HG02938 (cell line): ENCODE results near the gene PFKM.

Source experiments
- ATAC-seq: cut with Tn5 transposase; IDR thresholded peaks from one replicate; pipeline ENCODE4 v1.9.1; 2021; ENCODE audit warnings: mild to moderate bottlenecking, moderate library complexity; ENCODE audit not compliant: unreplicated experiment

Gene PFKM

DNA sequence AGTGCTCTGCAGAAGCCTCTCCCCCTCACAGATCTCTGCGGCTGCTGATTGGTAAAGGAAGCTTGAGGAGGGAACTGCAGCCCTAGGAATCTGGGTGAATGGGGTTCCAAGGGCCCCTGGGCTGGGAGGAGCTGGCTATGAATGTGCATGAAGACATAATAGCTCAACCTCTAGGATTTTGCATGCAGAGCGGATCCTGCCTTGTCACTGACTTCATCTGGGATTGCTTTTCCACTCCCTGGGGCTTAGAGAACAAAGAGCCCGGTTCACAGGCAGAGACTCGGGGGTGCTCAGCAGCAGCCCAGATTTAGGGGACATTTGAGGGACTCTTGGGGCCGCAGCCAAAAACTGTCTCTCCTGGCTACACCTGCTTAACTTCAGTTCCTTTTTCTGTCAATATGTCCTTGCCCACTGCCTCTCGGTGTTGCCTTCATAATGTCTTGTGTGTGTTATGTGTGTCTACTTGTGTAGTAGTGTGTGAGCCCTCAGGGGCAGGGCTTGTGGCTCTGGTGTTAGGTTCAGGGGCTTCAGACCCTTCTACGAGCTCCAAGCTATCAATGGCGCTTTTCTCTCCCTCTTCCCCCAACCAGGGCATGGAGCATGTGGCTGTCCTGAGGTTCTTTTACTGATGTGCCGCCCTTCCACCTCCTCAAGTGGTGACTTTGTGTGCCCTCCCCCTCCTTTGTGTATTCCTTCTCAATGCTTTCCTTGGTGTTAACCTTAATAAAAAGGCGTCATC, 66.2 kb downstream of the PFKM start:
- no peak for ATAC-seq

- ATAC-seq = no peak
Observed at GRCh38 chr12:48187916-48188695, 68.9 kb downstream of the PFKM start.

- no peak for ATAC-seq
Observed at GRCh38 chr12:48189331-48190125, 70.4 kb downstream of the PFKM start.

- no peak for ATAC-seq
Observed at GRCh38 chr12:48191096-48191495, 71.9 kb downstream of the PFKM start.

- ATAC-seq = no peak
Observed at GRCh38 chr12:48192861-48193260, 73.7 kb downstream of the PFKM start.

GRCh38 chr12:48193623-48194022, 74.5 kb downstream of the PFKM start:
- ATAC-seq = no peak

- ATAC-seq = no peak
Observed at GRCh38 chr12:48194799-48195201, 75.6 kb downstream of the PFKM start.
